ENCODE data around the gene LRTM2.

LRTM2 gene

GRCh38 chr12:1791104-1791841 lies 29.1 kb upstream of the LRTM2 start:
- Histone ChIP-seq H3K27ac (peak overlapping the region; percentile 37), H3K36me3 (peaks cover 16% of the 10 kb centered on the region), H3K4me1 (ENCODE audit: control insufficient read depth in 1 of 2, insufficient read depth in 1 of 2, low read depth in 1 of 2, low read length in 1 of 2) (peaks cover 25 to 42% of the 10 kb centered on the region in 2 experiments), H3K4me3 (ENCODE audit: low read depth in 1 of 2, low read length in 1 of 2) (no peak overlapping the region), H3K9me3 (no peaks in the 10 kb centered on the region), H3K27me3 (no peaks in the 10 kb centered on the region)
- peak; percentile 80 for TF ChIP-seq CTCF (IDR thresholded peaks at IDR 0.05)

GRCh38 chr12:1792406-1792805 lies 28.0 kb upstream of the LRTM2 start:
- H3K27ac ChIP-seq, result no peak overlapping the region
- H3K27me3 ChIP-seq, result no peaks in the 10 kb centered on the region
- peaks cover 33 to 48% of the 10 kb centered on the region in 2 experiments for H3K4me1 ChIP-seq (ENCODE audit: control insufficient read depth in 1 of 2, insufficient read depth in 1 of 2, low read depth in 1 of 2, low read length in 1 of 2)
- no peaks in the 10 kb centered on the region for H3K9me3 ChIP-seq
- no peak overlapping the region for H3K4me3 ChIP-seq (ENCODE audit: low read depth in 1 of 2, low read length in 1 of 2)
- peaks cover 5% of the 10 kb centered on the region for H3K36me3 ChIP-seq
- TF ChIP-seq CTCF (IDR thresholded peaks at IDR 0.05), result no peak

- no peaks in the 10 kb centered on the region for H3K9me3 ChIP-seq
- H3K4me1 ChIP-seq (ENCODE audit: control insufficient read depth in 1 of 2, insufficient read depth in 1 of 2, low read depth in 1 of 2, low read length in 1 of 2), result peaks cover 39 to 50% of the 10 kb centered on the region in 2 experiments
- no peak overlapping the region for H3K27ac ChIP-seq
- no peaks in the 10 kb centered on the region for H3K36me3 ChIP-seq
- H3K27me3 ChIP-seq, result no peaks in the 10 kb centered on the region
- TF ChIP-seq CTCF (IDR thresholded peaks at IDR 0.05), result no peak
- no peak overlapping the region for H3K4me3 ChIP-seq (ENCODE audit: low read depth in 1 of 2, low read length in 1 of 2)
Observed at GRCh38 chr12:1793426-1794210, 26.7 kb upstream of the LRTM2 start.

- no peaks in the 10 kb centered on the region for H3K27me3 ChIP-seq
- H3K36me3 ChIP-seq, result no peaks in the 10 kb centered on the region
- H3K4me3 ChIP-seq (ENCODE audit: low read depth in 1 of 2, low read length in 1 of 2), result no peak overlapping the region
- peaks cover 35 to 45% of the 10 kb centered on the region in 2 experiments for H3K4me1 ChIP-seq (ENCODE audit: control insufficient read depth in 1 of 2, insufficient read depth in 1 of 2, low read depth in 1 of 2, low read length in 1 of 2)
- no peak for TF ChIP-seq CTCF (IDR thresholded peaks at IDR 0.05)
- H3K27ac ChIP-seq, result no peak overlapping the region
- H3K9me3 ChIP-seq, result no peaks in the 10 kb centered on the region
Observed at GRCh38 chr12:1794440-1795090, 25.8 kb upstream of the LRTM2 start.

- no peaks in the 10 kb centered on the region for H3K27me3 ChIP-seq
- no peaks in the 10 kb centered on the region for H3K36me3 ChIP-seq
- no peak overlapping the region for H3K27ac ChIP-seq
- no peak overlapping the region for H3K4me3 ChIP-seq (ENCODE audit: low read depth in 1 of 2, low read length in 1 of 2)
- H3K9me3 ChIP-seq, result no peaks in the 10 kb centered on the region
- peaks cover 34 to 45% of the 10 kb centered on the region in 2 experiments for H3K4me1 ChIP-seq (ENCODE audit: control insufficient read depth in 1 of 2, insufficient read depth in 1 of 2, low read depth in 1 of 2, low read length in 1 of 2)
- no peak for TF ChIP-seq CTCF (IDR thresholded peaks at IDR 0.05)
Observed at GRCh38 chr12:1795221-1795784, 25.1 kb upstream of the LRTM2 start.
